Esophagus mucosa (tissue), 1 donor: ENCODE measurements around the gene GRIK2. TPM values are rescaled to one million over a fixed set of nuclear protein-coding genes. Genes with fewer than 3 reads are reported as not detected.
A peak's percentile ranks its signal among the peaks of the same experiment; 100 is the strongest.
"Not testable (repeated sequence)": the region's sequence is repeated elsewhere in the genome, so short reads cannot be mapped to it uniquely, and the experiment has no call there.

Experiments used
- ATAC-seq: fragments of 200-7000 bp; cut with Tn5 transposase; one replicate; pipeline ENCODE4 v1.9.1; 2020
- total RNA-seq: library from RNA; stranded (reverse); gene quantifications from one replicate; pipeline ENCODE4 v1.2.4, GENCODE V29; 2023
- donor health status: DM: yes; HTN: yes; CAD: no.

Gene GRIK2
- 0.44 TPM for total RNA-seq

- peak; percentile 42 for ATAC-seq
These were observed at the start of gene GRIK2 for GRCh38 chr6:101393251-101393828. Gene GRIK2, plus strand, starts transcription at chr6:101393708.

- no peak for ATAC-seq
These were observed 48.6 kb upstream of the GRIK2 start for GRCh38 chr6:101344885-101345284.

GRCh38 chr6:101348816-101349215, 44.7 kb upstream of the GRIK2 start:
- no peak for ATAC-seq

DNA sequence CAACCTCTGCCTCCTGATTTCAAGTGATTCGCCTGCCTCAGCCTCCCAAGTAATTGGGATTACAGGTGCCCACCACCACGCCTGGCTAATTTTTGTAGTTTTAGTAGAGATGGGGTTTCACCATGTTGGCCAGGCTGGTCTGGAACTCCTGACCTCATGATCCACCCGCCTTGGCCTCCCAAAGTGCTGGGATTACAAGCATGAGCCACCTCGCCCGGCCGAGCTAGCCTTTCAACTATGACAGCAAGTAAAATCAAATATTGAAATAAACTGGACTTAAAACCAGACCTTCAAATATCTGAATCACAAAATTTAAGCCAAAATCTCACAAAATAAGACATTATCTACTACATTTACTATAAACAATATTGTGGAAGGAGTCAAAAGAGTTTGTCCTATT, 42.9 kb upstream of the GRIK2 start:
- not testable (repeated sequence) for ATAC-seq

DNA sequence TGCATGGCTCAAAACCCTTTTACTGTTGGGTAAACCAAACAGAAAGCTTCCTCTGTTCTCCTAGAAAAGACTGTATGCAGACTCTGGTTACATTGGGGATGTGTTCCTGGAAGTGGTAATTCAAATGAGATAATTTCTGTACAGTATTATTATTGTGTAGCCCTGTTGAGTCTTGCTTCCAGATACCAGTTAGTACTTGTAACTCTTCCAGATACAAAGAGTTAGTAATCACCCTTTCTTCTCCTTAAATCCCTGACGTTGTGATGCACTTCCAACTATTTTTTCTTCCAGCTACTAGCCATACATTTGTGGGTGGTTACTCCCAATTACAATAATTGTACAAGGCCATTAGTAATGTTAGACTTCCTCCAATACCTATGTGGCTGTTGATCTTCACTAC, 42.3 kb upstream of the GRIK2 start:
- peak; percentile 85 for ATAC-seq

DNA sequence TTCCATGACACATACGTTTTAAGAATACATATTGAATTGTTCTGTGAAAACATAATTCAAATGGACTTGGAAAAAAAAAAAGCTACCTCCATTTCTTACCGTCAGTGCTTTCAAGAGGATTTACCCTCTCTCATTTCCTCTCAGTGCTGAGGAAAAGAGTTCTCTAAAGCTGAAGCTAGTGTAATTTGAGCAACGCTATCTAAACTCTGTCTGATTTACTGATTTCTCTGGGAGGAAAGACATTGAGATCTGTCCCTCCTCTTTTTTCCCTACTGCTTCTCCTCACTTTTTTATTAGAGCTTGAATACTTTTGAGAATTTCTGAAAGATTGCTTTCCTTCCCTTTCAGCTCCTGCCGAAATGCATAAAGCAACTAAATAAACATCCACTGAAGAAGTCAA, 41.2 kb upstream of the GRIK2 start:
- ATAC-seq, result no peak

- ATAC-seq, result no peak
These were observed 28.3 kb upstream of the GRIK2 start for GRCh38 chr6:101365181-101365580.

DNA sequence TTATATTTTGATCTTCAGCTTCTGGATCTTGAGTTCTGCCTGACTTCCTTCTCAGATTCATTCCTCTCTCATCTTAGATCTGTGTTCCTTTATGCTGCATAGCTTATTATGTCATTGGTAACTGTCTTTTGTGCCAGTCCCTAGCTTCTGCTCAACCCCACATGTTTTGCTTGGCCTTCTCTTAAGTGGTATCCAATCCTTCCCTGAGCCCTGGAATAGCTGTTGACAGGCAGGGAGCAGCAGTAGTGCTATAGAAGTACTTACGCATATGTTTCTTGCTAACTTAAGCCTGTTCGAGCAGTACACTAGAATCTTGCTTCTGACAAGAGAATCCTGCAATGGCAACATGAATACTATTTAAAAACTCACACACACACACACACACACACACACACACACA, 13.6 kb upstream of the GRIK2 start:
- ATAC-seq, result no peak

- ATAC-seq, result no peak
These were observed 12.4 kb upstream of the GRIK2 start for GRCh38 chr6:101380897-101381630.

DNA sequence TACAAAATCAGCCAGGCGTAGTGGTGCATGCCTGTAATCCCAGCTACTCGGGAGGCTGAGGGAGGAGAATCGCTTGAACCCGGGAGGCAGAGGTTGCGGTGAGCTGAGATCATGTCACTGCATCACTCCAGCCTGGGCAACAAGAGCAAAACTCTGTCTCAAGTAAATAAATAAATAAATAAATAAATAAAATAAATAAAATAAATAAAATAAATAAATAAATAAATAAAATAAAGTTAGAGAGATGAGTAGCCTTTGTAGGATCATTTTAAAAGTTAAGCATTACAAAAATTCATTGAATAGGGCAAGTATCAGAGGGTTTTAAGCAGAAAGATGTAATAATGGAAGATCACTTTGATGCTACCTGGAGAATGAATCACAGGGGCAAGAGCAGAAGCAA, 9.8 kb upstream of the GRIK2 start:
- ATAC-seq, result not testable (repeated sequence)

- no peak for ATAC-seq
These were observed 6.5 kb upstream of the GRIK2 start for GRCh38 chr6:101386982-101387381.

DNA sequence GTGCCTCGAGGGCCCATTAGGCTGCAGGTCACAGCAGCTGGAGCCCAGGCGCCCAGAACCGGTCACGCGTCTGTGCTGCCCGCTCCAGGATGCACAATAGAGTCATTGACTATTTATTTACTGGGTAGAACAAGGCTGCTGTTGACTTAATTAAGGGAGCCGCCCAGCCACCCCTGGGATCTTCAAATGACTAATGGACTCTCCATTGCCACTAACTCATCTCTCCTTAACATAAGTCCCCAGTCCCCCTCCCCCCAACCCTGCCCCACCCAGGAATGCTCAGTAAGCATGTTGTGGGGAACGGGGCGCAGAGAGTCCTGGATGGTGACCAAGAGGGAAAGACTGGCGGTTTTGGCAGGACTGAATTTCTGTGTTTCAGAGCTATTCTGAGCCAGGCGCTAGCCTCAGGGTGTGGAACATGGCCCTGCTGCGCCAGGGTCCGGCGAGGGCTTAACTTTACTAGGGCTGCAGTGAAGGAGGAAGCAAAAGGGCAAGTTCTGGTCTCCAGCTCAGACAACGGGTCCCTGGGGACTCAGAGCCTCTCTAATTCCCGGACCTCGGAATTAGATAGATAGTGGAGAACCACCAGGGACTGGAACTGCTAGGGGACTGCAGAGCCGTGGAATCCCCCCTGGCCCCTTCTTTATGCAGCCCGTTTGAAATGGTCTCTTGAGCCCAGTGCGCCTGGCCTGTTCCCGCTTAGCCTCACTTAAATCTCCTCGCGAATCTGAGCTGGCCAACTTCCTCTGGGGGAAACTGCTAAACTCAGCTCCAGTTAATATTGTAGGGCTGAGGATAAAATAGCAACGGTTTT, 1.5 kb upstream of the GRIK2 start:
- no peak for ATAC-seq

DNA sequence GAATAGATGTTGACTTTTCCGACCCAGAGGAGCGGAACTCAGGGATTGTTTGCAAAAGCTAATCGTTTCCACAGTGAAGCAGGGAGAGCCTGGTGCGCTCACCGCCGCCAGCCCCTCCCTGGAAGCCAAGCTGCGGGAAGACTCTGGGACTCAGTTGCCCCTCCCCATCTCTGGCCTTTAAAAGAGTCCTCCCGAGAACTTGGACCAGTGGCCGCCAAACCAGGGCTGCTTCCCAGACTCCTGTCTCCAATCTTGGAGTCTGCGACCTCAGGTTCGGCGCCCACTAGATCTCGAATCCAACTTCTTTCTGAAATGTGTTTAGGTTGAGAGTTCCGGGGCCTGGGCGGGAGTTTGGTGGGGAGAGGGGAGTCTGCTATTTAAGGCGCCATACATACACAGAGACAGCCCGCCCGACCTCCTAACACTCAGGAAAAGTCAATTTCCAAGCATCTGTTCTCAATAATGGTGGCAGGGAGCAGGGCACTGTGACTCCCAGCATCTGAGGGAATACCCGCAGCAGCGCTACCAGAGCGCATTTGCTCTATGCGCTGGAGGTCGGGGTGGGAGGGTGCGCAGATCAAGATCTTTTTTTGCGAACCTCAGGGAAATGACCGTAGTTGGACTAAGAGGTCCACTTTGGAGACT, 800 bp upstream of the GRIK2 start:
- no peak for ATAC-seq

DNA sequence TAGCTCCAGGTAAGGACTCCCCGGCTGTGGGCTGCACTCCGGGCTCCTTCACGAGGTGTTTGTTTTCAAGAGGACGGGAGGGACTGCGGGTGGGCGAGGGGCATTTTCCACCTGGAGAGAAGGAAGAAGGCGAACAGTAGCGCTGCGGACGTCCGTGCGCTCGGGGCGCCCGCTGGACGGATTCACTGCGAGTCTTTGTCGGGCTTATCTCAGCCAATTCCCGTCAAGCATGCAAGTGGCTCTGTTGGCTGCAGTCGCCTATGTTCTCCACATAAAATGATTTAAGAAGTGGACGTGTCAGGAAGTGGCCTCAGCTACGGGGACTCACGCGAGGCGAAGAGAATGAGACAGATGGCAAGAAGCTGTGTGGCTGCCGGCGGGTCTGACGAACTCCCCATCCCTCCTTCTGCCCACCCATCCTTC, 332 bp downstream of the GRIK2 start:
- ATAC-seq, result no peak

GRCh38 chr6:101394936-101395335, 1.4 kb downstream of the GRIK2 start:
- ATAC-seq, result no peak

GRCh38 chr6:101395345-101395744, 1.8 kb downstream of the GRIK2 start:
- ATAC-seq, result no peak

DNA sequence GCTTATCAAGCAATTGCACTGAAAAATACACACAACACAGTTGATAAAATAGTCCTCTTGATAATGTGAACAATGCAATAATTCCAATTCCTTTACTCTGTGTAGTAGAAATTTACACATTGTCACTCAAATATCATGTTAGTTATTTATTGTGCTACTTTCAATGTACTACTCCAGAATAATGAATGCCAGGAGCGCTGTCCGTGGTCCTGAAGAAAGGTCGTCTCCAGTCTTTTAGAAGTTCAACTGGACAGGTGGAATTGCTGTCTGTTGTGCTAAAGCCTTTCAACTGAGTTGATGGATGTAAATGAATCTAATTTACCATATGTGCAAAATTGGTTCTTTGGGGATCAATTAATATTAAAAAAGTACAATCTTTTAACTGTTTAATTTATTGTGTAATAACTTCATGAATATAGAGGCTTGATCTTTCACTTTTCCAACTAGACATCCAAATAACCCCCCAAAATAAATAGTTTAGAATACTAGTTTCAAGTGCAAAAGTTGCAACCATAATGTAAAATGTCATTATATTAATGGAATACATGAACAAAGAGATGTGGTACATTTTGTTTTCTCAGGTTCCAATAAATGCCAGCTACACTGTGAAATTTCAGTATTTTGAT, 3.2 kb downstream of the GRIK2 start:
- no peak for ATAC-seq

- no peak for ATAC-seq
These were observed 3.7 kb downstream of the GRIK2 start for GRCh38 chr6:101397199-101397598.

GRCh38 chr6:101398716-101399615, 5.5 kb downstream of the GRIK2 start:
- ATAC-seq, result no peak

GRCh38 chr6:101399616-101400162, 6.2 kb downstream of the GRIK2 start:
- no peak for ATAC-seq
